Tibial nerve (tissue), 4 donors: ENCODE results near the gene TRAF6. TPM values are rescaled to one million over a fixed set of nuclear protein-coding genes. Genes with fewer than 3 reads are reported as not detected.

Experiments
- DNase-seq, 2 donors: peaks; one replicate each; pipeline ENCODE4 v3.0.0-alpha.2; 2019; ENCODE audit warnings: low spot score in 2 of 2
- H3K27ac ChIP-seq, 4 donors: fragments of 200-600 bp; sonication (generic) in 3 of 4; one replicate each; pipeline ENCODE4 v1.5.1; 2017 to 2019; ENCODE audit warnings: mild to moderate bottlenecking in 1 of 4
- H3K27me3 ChIP-seq, 2 donors: fragments of 200-600 bp; sonication (generic) in 1 of 2; one replicate each; pipeline versions ENCODE4 v1.5.1 to v1.6.0; 2017 to 2019
- H3K36me3 ChIP-seq, 3 donors: fragments of 200-600 bp; sonication (generic); one replicate each; pipeline ENCODE4 v1.5.1; 2018 to 2019
- H3K4me1 ChIP-seq, 4 donors: fragments of 200-600 bp; sonication (generic) in 3 of 4; one replicate each; pipeline ENCODE4 v1.5.1; 2017 to 2019
- H3K4me3 ChIP-seq, 4 donors: fragments of 200-600 bp; sonication (generic) in 3 of 4; one replicate each; pipeline ENCODE4 v1.5.1; 2017 to 2019; ENCODE audit warnings: mild to moderate bottlenecking in 1 of 4, moderate library complexity in 1 of 4
- H3K9me3 ChIP-seq, 4 donors: fragments of 200-600 bp; sonication (generic) in 3 of 4; one replicate each; pipeline ENCODE4 v1.5.1; 2017 to 2019
- EP300 ChIP-seq, 2 donors: sonication (generic); formaldehyde crosslinking; IDR thresholded peaks; one replicate each; pipeline ENCODE4 v1.6.1; 2017; ENCODE audit warnings: antibody characterized with exemption in 2 of 2, mild to moderate bottlenecking in 1 of 2
- POLR2A ChIP-seq, 2 donors: fragments of 450-650 bp; IDR thresholded peaks; one replicate each; pipeline ENCODE4 v1.6.1; 2017; ENCODE audit warnings: antibody characterized with exemption in 2 of 2, mild to moderate bottlenecking in 2 of 2, moderate library complexity in 2 of 2
- WGBS, 2 donors: methylation state at CpG; one replicate each; pipeline ENCODE4 v1.1.5; 2018; 5-methylcytosine and 5-hydroxymethylcytosine counted together
- total RNA-seq, 4 donors: library from RNA; depleted of rRNA; stranded (reverse); fragments of >200 nt; gene quantifications; one replicate each; pipeline ENCODE4 v1.1.0, GENCODE V29; 2016
- TF ChIP-seq, protein P1 (sequence below), 5 experiments: fragments of 200-600 bp in 3 of 5; fragments of 450-650 bp in 2 of 5; sonication (generic) in 3 of 5; IDR thresholded peaks; one replicate each; pipeline ENCODE4 v1.5.1; 2016 to 2019; ENCODE audit warnings: antibody characterized with exemption in 5 of 5, mild to moderate bottlenecking in 3 of 5, moderate library complexity in 2 of 5

Gene TRAF6
- total RNA-seq, 4 donors from 2014 or later: 9.9 to 17.7 (median 13.8) TPM

- Histone ChIP-seq H3K36me3 (peaks cover 5 to 86% (median 16%) of the 10 kb centered on the region in 3 donors), H3K9me3 (no peaks in the 10 kb centered on the region), H3K27me3 (no peaks in the 10 kb centered on the region), H3K4me1 (peaks cover 0 to under 1% (median 0%) of the 10 kb centered on the region in 4 donors), H3K4me3 (no peak overlapping the region), H3K27ac (no peak overlapping the region)
- no peak for TF ChIP-seq POLR2A (IDR thresholded peaks at IDR 0.05)
- TF ChIP-seq, protein P1, sequence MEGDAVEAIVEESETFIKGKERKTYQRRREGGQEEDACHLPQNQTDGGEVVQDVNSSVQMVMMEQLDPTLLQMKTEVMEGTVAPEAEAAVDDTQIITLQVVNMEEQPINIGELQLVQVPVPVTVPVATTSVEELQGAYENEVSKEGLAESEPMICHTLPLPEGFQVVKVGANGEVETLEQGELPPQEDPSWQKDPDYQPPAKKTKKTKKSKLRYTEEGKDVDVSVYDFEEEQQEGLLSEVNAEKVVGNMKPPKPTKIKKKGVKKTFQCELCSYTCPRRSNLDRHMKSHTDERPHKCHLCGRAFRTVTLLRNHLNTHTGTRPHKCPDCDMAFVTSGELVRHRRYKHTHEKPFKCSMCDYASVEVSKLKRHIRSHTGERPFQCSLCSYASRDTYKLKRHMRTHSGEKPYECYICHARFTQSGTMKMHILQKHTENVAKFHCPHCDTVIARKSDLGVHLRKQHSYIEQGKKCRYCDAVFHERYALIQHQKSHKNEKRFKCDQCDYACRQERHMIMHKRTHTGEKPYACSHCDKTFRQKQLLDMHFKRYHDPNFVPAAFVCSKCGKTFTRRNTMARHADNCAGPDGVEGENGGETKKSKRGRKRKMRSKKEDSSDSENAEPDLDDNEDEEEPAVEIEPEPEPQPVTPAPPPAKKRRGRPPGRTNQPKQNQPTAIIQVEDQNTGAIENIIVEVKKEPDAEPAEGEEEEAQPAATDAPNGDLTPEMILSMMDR (IDR thresholded peaks at IDR 0.05): no peak
- TF ChIP-seq EP300 (IDR thresholded peaks at IDR 0.05): no peak
- no peak for DNase-seq
Measured at GRCh38 chr11:36493332-36493731, 16.7 kb downstream of the TRAF6 start.

DNA sequence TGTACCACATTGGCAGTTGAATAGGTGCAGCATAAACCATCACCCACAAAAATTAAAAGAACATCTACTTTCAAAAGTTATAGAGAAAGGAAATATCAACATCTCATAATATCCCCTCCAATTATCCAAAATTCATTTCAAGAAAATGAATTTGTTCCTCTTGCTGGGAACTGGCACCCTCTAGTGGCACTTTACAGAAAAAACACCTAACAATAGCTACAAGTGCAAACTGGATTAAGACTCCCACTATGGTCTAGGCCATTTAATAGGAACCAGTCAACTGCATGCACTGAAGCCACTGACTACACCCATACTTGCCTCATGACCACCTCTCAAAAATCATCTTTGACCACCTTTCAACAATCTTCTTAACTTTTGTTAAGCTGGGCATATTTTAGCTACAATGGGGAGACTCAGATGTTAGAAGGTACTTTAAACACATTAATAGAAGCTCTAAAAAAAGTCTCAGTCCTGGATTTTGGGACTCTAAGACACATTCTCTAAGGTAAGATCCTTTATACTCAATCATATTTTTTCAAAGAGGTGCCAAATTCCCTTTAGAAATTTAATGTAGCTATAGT, 17.3 kb downstream of the TRAF6 start:
- no peaks in the 10 kb centered on the region for H3K9me3 ChIP-seq
- no peaks in the 10 kb centered on the region for H3K27me3 ChIP-seq
- no peak overlapping the region for H3K4me3 ChIP-seq
- H3K36me3 ChIP-seq: peaks cover 5 to 86% (median 16%) of the 10 kb centered on the region in 3 donors
- DNase-seq: peak in 1 of 2 donors; percentile 35
- H3K4me1 ChIP-seq: peaks cover 0 to 4% (median 0%) of the 10 kb centered on the region in 4 donors
- H3K27ac ChIP-seq: no peak overlapping the region
- TF ChIP-seq POLR2A (IDR thresholded peaks at IDR 0.05) (no peak), EP300 (IDR thresholded peaks at IDR 0.05) (no peak)
- TF ChIP-seq, protein P1 (IDR thresholded peaks at IDR 0.05): peak; percentile 56 to 75 (median 68)

- Histone ChIP-seq H3K9me3 (no peaks in the 10 kb centered on the region), H3K36me3 (peaks cover 5 to 86% (median 8%) of the 10 kb centered on the region in 3 donors), H3K27ac (no peak overlapping the region), H3K4me1 (peaks cover 0 to 19% (median 0%) of the 10 kb centered on the region in 4 donors), H3K27me3 (no peaks in the 10 kb centered on the region), H3K4me3 (no peak overlapping the region)
- TF ChIP-seq POLR2A (IDR thresholded peaks at IDR 0.05) (no peak), EP300 (IDR thresholded peaks at IDR 0.05) (no peak)
- TF ChIP-seq, protein P1 (IDR thresholded peaks at IDR 0.05): no peak
- no peak for DNase-seq
- 89 to 92% methylated on average over 16 of the region's 16 CpGs for WGBS, 2 donors
Measured at GRCh38 chr11:36490026-36490806, 19.9 kb downstream of the TRAF6 start.

DNA sequence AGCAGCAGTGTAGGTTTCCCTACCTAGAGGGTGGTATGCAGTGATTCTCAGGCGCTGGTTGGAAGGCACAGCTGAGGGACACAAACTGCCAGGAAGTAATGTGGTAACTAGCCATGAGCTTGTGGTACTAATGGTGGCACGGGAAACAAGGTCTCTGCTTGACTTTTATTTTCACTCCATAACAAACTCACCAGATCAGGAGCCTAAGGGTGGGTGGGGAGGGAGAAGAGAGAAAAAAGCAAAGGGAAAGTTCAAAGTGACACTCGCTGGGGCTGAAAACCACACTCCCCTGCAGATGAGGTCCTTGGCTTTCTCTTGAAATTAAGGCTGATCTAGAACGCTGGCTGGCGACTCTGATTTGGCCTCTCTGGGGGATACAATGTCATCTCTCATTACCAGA, 22.0 kb downstream of the TRAF6 start:
- Histone ChIP-seq H3K4me1 (peaks cover 0 to 23% (median 0%) of the 10 kb centered on the region in 4 donors), H3K27ac (peak overlapping the region in 2 of 4 donors; percentile 52 to 61), H3K4me3 (no peak overlapping the region), H3K27me3 (no peaks in the 10 kb centered on the region), H3K9me3 (no peaks in the 10 kb centered on the region), H3K36me3 (peaks cover 5 to 88% (median 7%) of the 10 kb centered on the region in 3 donors)
- WGBS, 2 donors: 58 to 70% methylated on average over 5 of the region's 5 CpGs
- DNase-seq: no peak
- TF ChIP-seq, protein P1 (IDR thresholded peaks at IDR 0.05): no peak
- TF ChIP-seq EP300 (IDR thresholded peaks at IDR 0.05) (no peak), POLR2A (IDR thresholded peaks at IDR 0.05) (no peak)

DNA sequence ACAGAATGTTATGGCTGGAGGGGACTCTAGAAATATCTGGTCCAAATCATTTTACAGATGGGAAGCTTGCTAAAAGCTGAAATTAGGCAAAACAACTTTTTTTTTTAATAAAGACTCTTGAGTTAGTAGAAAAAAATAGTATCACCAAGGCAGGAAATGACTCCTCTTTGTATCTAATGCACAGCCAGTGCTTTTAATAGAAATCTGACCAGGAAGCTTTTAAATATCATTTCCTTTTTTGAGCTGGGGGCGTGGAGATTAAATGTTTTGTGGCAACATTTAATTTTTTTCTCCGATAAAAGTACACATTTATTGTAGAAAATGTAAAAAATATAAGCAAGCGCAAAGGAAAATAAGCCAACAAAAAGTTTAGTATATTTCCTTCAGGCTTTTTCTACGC, 22.5 kb downstream of the TRAF6 start:
- H3K36me3 ChIP-seq: peaks cover 5 to 89% (median 7%) of the 10 kb centered on the region in 3 donors
- H3K27ac ChIP-seq: peak overlapping the region in 2 of 4 donors; percentile 52 to 61
- no peaks in the 10 kb centered on the region for H3K27me3 ChIP-seq
- no peak for DNase-seq
- no peaks in the 10 kb centered on the region for H3K9me3 ChIP-seq
- TF ChIP-seq EP300 (IDR thresholded peaks at IDR 0.05) (no peak), POLR2A (IDR thresholded peaks at IDR 0.05) (no peak)
- TF ChIP-seq, protein P1 (IDR thresholded peaks at IDR 0.05): no peak
- WGBS, 2 donors: 73 to 76% methylated on average over 4 of the region's 4 CpGs
- no peak overlapping the region for H3K4me3 ChIP-seq
- H3K4me1 ChIP-seq: peaks cover 0 to 23% (median 0%) of the 10 kb centered on the region in 4 donors
